ENCODE data around the gene MDFIC.

The MDFIC gene

GRCh38 chr7:114934713-114935112 lies 12.8 kb downstream of the MDFIC start:
- no peak for TF ChIP-seq CTCF (IDR thresholded peaks at IDR 0.05)
- no peak overlapping the region for H3K4me3 Mint-ChIP-seq
- H3K4me1 Mint-ChIP-seq, result no peaks in the 10 kb centered on the region
- peaks cover 3% of the 10 kb centered on the region for H3K36me3 Mint-ChIP-seq (ENCODE audit: low read depth)
- no peak overlapping the region for H3K27ac Mint-ChIP-seq
- no peaks in the 10 kb centered on the region for H3K27me3 Mint-ChIP-seq (ENCODE audit: low read depth, poor library complexity)
- no peaks in the 10 kb centered on the region for H3K9me3 Mint-ChIP-seq
- DNase-seq, result no peak

- Mint-ChIP-seq H3K27me3 (ENCODE audit: low read depth, poor library complexity) (no peaks in the 10 kb centered on the region), H3K27ac (no peak overlapping the region), H3K4me1 (no peaks in the 10 kb centered on the region), H3K4me3 (no peak overlapping the region), H3K9me3 (no peaks in the 10 kb centered on the region), H3K36me3 (ENCODE audit: low read depth) (peaks cover 13% of the 10 kb centered on the region)
- no peak for DNase-seq
- no peak for TF ChIP-seq CTCF (IDR thresholded peaks at IDR 0.05)
Measured at GRCh38 chr7:114936471-114936870, 14.6 kb downstream of the MDFIC start.

- no peak overlapping the region for H3K27ac Mint-ChIP-seq
- H3K9me3 Mint-ChIP-seq, result no peaks in the 10 kb centered on the region
- DNase-seq, result no peak
- no peak overlapping the region for H3K4me3 Mint-ChIP-seq
- TF ChIP-seq CTCF (IDR thresholded peaks at IDR 0.05), result no peak
- no peaks in the 10 kb centered on the region for H3K4me1 Mint-ChIP-seq
- peaks cover 20% of the 10 kb centered on the region for H3K36me3 Mint-ChIP-seq (ENCODE audit: low read depth)
- no peaks in the 10 kb centered on the region for H3K27me3 Mint-ChIP-seq (ENCODE audit: low read depth, poor library complexity)
Measured at GRCh38 chr7:114937446-114937845, 15.6 kb downstream of the MDFIC start.

GRCh38 chr7:114938785-114939184 lies 16.9 kb downstream of the MDFIC start:
- Mint-ChIP-seq H3K4me3 (no peak overlapping the region), H3K9me3 (no peaks in the 10 kb centered on the region), H3K36me3 (ENCODE audit: low read depth) (peaks cover 30% of the 10 kb centered on the region), H3K27ac (no peak overlapping the region), H3K27me3 (ENCODE audit: low read depth, poor library complexity) (no peaks in the 10 kb centered on the region), H3K4me1 (peaks cover 7% of the 10 kb centered on the region)
- TF ChIP-seq CTCF (IDR thresholded peaks at IDR 0.05), result no peak
- no peak for DNase-seq

GRCh38 chr7:114939484-114940097 lies 17.7 kb downstream of the MDFIC start:
- H3K9me3 Mint-ChIP-seq, result no peaks in the 10 kb centered on the region
- H3K4me3 Mint-ChIP-seq, result no peak overlapping the region

More at GRCh38 chr7:114939484-114940097, 17.7 kb downstream of the MDFIC start:
- Mint-ChIP-seq H3K36me3 (ENCODE audit: low read depth) (peaks cover 30% of the 10 kb centered on the region), H3K27ac (no peak overlapping the region), H3K4me1 (peaks cover 16% of the 10 kb centered on the region), H3K27me3 (ENCODE audit: low read depth, poor library complexity) (no peaks in the 10 kb centered on the region)
- no peak for TF ChIP-seq CTCF (IDR thresholded peaks at IDR 0.05)
- no peak for DNase-seq
